Stomach (tissue), 4 donors: Measurements from ENCODE around the gene CTRB2.

Experiments used
- CTCF ChIP-seq, 7 experiments: fragments of 450-650 bp in 4 of 7; fragments of 200-600 bp in 3 of 7; sonication (generic) in 3 of 7; IDR thresholded peaks; one replicate each; pipeline ENCODE4 v1.5.1; 2016 to 2019; ENCODE audit warnings: antibody characterized with exemption in 7 of 7, control low read depth in 2 of 7, mild to moderate bottlenecking in 1 of 7
- EP300 ChIP-seq: sonication (generic); formaldehyde crosslinking; IDR thresholded peaks from one replicate; pipeline ENCODE4 v1.6.1; 2017; ENCODE audit warnings: antibody characterized with exemption
- POLR2A ChIP-seq, 4 donors: fragments of 450-650 bp; IDR thresholded peaks; one replicate each; pipeline ENCODE4 v1.6.1; 2016; ENCODE audit warnings: antibody characterized with exemption in 4 of 4, control low read depth in 2 of 4, mild to moderate bottlenecking in 1 of 4, moderate library complexity in 1 of 4
- POLR2AphosphoS5 ChIP-seq, 3 donors: sonication (generic); formaldehyde crosslinking; IDR thresholded peaks; one replicate each; pipeline ENCODE4 v1.6.1; 2016; ENCODE audit warnings: antibody characterized with exemption in 3 of 3

GRCh38 chr16:75216127-75216526, 9.2 kb upstream of the CTRB2 start:
- no peak for TF ChIP-seq CTCF (IDR thresholded peaks at IDR 0.05)
- TF ChIP-seq POLR2AphosphoS5 (IDR thresholded peaks at IDR 0.05): no peak
- no peak for TF ChIP-seq POLR2A (IDR thresholded peaks at IDR 0.05)
- no peak for TF ChIP-seq EP300
